Osteocyte (in vitro differentiated cells): ENCODE data around the gene GMPR. TPM values are rescaled to one million over a fixed set of nuclear protein-coding genes. Genes with fewer than 3 reads are reported as not detected.

Experiments used
- DNase-seq: peaks from one replicate; pipeline ENCODE4 v3.0.0; 2021; ENCODE audit warnings: mixed read lengths; ENCODE audit not compliant: unreplicated experiment; ENCODE audit errors: extremely low spot score
- H3K27ac Mint-ChIP-seq: one replicate; pipeline ENCODE4 v1.8.0; 2021; ENCODE audit warnings: mild to moderate bottlenecking, mixed read lengths; ENCODE audit not compliant: unreplicated experiment
- H3K27me3 Mint-ChIP-seq: one replicate; pipeline ENCODE4 v1.8.0; 2021; ENCODE audit warnings: mixed read lengths; ENCODE audit not compliant: unreplicated experiment
- H3K36me3 Mint-ChIP-seq: one replicate; pipeline ENCODE4 v1.8.0; 2021; ENCODE audit warnings: mixed read lengths; ENCODE audit not compliant: unreplicated experiment
- H3K4me1 Mint-ChIP-seq: one replicate; pipeline ENCODE4 v1.8.0; 2021; ENCODE audit warnings: mixed read lengths; ENCODE audit not compliant: unreplicated experiment
- H3K4me3 Mint-ChIP-seq: one replicate; pipeline ENCODE4 v1.8.0; 2021; ENCODE audit warnings: mild to moderate bottlenecking, moderate library complexity, mixed read lengths; ENCODE audit not compliant: unreplicated experiment
- H3K9me3 Mint-ChIP-seq: one replicate; pipeline ENCODE4 v1.8.0; 2021; ENCODE audit warnings: mixed read lengths; ENCODE audit not compliant: unreplicated experiment
- total RNA-seq: library from RNA; stranded (reverse); gene quantifications from 2 replicates; pipeline ENCODE4 v1.2.1, GENCODE V29; 2021
- TF ChIP-seq, protein P1 (sequence below): fragments of 200-600 bp; sonication (generic); IDR thresholded peaks from 2 replicates; pipeline ENCODE4 v1.5.0; 2021; ENCODE audit warnings: antibody characterized with exemption, mild to moderate bottlenecking, moderate library complexity

Gene GMPR
- total RNA-seq, 1 donor from 2014 or later: 7.8 TPM

DNA sequence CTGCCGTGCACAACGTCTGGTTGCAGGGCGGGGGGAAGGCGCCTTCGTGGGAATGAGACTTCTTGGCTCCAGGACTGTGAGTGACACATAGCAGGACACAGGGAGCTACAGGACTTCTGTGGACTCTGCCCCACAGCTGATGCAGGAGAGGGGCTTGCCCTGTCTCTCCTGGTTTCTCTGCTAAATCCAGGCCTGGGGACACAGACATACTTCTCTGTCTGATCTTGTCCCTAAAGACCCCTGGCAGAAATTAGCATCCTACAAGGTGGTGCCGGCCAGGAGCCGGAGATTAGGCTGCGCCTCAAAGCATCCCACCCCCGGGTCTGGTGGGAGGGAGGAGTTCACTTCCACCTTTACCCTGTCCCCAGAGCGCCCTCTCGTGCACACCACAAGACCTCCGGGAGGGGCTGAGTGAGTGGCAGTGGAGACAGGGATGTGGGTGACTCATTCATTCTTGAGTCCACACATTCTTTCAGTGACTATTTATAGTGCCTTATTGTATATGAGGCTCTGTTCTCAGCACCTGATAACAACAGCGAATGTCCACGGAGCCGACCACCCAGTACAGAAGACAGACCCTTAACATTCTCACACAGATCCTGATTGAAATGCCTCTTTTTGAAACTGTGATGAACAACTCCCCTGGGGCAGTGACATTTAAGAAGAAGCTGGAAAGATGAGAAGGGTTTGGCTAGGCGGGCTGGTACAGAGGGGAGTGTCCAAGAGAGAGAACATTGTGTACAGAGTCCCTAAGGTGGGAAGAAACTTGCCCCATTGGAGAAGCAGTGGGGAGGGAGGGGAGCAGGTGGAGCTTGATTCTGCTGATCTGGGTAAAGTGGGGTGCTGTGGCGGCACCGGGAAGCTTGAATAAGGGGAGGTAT is 39.0 kb downstream of the GMPR start:
- Mint-ChIP-seq H3K36me3 (no peaks in the 10 kb centered on the region), H3K27me3 (no peaks in the 10 kb centered on the region), H3K9me3 (no peaks in the 10 kb centered on the region), H3K4me3 (peak overlapping the region; percentile 14), H3K4me1 (peaks cover 46% of the 10 kb centered on the region), H3K27ac (peak overlapping the region; percentile 78)
- TF ChIP-seq, protein P1, sequence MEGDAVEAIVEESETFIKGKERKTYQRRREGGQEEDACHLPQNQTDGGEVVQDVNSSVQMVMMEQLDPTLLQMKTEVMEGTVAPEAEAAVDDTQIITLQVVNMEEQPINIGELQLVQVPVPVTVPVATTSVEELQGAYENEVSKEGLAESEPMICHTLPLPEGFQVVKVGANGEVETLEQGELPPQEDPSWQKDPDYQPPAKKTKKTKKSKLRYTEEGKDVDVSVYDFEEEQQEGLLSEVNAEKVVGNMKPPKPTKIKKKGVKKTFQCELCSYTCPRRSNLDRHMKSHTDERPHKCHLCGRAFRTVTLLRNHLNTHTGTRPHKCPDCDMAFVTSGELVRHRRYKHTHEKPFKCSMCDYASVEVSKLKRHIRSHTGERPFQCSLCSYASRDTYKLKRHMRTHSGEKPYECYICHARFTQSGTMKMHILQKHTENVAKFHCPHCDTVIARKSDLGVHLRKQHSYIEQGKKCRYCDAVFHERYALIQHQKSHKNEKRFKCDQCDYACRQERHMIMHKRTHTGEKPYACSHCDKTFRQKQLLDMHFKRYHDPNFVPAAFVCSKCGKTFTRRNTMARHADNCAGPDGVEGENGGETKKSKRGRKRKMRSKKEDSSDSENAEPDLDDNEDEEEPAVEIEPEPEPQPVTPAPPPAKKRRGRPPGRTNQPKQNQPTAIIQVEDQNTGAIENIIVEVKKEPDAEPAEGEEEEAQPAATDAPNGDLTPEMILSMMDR: peak; percentile 69
- no peak for DNase-seq

DNA sequence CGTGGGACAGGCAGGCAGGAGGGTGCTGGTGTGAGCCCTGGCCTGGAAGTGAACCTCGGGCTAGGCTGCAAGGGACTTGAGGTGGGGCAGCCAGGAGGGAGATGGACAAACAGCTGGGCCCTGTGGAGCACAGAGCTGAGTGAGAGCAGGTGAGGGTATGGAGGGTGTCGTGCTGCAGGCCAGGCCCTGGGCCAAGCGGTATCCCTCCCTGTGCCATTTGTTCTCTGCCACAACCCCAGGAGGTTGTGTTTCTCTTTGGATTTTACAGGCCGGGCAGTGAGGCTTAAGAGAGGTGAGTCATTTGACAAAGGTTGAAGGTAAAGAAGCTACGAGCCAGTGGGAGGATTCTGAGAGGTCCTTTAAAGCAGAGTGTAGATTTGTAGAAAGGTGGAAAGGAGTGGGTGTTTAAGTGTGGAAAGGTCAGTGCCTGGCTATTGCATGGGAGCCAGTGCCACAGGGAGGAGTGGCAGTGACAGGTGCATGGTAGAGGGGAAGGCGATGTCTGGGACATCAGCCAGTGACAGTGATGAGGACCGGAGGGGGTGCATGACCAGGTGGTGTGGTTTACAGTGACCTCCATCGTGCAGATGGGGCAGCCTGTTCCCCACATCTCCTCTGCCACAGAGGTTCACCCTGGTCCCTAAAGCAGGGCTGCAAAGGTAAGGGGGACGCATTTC is 39.8 kb downstream of the GMPR start:
- H3K9me3 Mint-ChIP-seq: no peaks in the 10 kb centered on the region
- TF ChIP-seq, protein P1: no peak
- peak overlapping the region; percentile 78 for H3K27ac Mint-ChIP-seq
- no peak overlapping the region for H3K4me3 Mint-ChIP-seq
- no peaks in the 10 kb centered on the region for H3K27me3 Mint-ChIP-seq
- H3K36me3 Mint-ChIP-seq: no peaks in the 10 kb centered on the region
- DNase-seq: no peak
- peaks cover 44% of the 10 kb centered on the region for H3K4me1 Mint-ChIP-seq

DNA sequence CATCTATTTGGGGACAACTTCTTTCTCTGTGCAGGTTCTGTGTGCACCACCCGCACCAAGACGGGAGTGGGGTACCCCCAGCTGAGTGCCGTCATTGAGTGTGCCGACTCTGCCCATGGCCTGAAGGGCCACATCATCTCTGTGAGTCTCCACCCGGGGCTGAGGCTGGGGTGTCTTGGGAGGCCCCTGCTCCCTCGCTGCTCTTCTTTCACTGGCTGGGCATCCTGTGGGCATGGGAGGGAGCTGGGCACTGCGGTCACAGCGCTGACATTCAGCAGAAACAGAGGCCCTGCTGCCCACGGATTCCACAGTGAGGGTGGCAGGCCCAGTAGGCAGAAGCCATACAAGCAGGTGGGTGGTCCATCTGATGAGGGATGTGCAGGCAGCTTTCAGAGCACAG is 40.4 kb downstream of the GMPR start:
- no peak overlapping the region for H3K4me3 Mint-ChIP-seq
- H3K27ac Mint-ChIP-seq: no peak overlapping the region
- H3K27me3 Mint-ChIP-seq: no peaks in the 10 kb centered on the region
- no peaks in the 10 kb centered on the region for H3K36me3 Mint-ChIP-seq
- DNase-seq: no peak
- H3K4me1 Mint-ChIP-seq: peaks cover 39% of the 10 kb centered on the region
- TF ChIP-seq, protein P1: no peak
- H3K9me3 Mint-ChIP-seq: no peaks in the 10 kb centered on the region

DNA sequence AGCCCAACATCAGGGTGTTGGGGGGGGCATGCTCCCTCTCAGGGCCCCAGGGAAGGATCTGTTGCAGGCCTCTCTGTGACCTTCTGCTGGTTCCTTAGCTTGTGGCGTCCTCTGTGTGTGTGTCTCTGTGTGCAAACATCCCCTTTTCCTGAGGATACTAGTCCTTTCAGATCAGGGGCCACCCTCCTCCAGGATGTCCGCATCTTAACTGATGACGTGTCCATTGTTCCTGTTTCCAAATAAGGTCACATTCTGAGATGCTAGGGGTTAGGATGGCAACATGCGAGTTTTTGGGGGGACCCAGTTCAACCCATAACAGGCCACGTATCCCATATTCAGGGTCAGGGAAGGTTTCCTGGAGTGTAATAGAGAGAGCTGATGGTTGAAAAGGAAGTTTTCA is 40.9 kb downstream of the GMPR start:
- Mint-ChIP-seq H3K27ac (no peak overlapping the region), H3K4me3 (no peak overlapping the region)
- TF ChIP-seq, protein P1: no peak

DNA sequence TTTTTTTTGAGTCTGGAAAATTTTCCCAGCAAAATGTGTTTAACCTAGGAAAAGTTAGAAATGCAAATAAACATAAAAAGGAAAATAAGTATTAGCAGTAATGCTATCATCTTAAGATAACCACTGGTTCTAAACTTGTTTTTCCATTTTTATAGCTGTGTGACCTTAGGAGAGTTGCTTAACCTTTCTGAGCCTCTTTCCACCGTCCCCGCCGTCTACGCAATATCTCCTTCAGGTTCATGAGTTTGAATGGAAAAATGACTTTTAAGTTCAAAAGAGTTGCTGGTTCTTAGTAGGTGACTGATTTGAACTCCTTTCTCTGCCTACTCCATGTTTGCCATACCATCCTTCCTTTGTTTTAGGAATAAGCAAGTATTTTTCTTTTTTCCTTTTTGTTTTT is 44.0 kb downstream of the GMPR start:
- no peak overlapping the region for H3K4me3 Mint-ChIP-seq
- H3K27ac Mint-ChIP-seq: no peak overlapping the region
- TF ChIP-seq, protein P1: no peak
- H3K27me3 Mint-ChIP-seq: no peaks in the 10 kb centered on the region
- DNase-seq: no peak
- H3K4me1 Mint-ChIP-seq: peaks cover 20% of the 10 kb centered on the region
- H3K9me3 Mint-ChIP-seq: no peaks in the 10 kb centered on the region
- H3K36me3 Mint-ChIP-seq: no peaks in the 10 kb centered on the region

More for the DNA sequence above, 40.9 kb downstream of the GMPR start:
- H3K4me1 Mint-ChIP-seq: peaks cover 35% of the 10 kb centered on the region
- no peaks in the 10 kb centered on the region for H3K36me3 Mint-ChIP-seq
- no peaks in the 10 kb centered on the region for H3K9me3 Mint-ChIP-seq
- no peaks in the 10 kb centered on the region for H3K27me3 Mint-ChIP-seq
- DNase-seq: no peak
